GM19099 (cell line): Measurements from ENCODE around the gene POLDIP3.

Experiments used
- POLR2A ChIP-seq: IDR thresholded peaks from 3 replicates; pipeline ENCODE4 v1.6.1; 2011; ENCODE audit warnings: low read depth; ENCODE audit not compliant: insufficient read length; ENCODE audit errors: extremely low read depth

Gene POLDIP3, protein sequence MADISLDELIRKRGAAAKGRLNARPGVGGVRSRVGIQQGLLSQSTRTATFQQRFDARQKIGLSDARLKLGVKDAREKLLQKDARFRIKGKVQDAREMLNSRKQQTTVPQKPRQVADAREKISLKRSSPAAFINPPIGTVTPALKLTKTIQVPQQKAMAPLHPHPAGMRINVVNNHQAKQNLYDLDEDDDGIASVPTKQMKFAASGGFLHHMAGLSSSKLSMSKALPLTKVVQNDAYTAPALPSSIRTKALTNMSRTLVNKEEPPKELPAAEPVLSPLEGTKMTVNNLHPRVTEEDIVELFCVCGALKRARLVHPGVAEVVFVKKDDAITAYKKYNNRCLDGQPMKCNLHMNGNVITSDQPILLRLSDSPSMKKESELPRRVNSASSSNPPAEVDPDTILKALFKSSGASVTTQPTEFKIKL

DNA sequence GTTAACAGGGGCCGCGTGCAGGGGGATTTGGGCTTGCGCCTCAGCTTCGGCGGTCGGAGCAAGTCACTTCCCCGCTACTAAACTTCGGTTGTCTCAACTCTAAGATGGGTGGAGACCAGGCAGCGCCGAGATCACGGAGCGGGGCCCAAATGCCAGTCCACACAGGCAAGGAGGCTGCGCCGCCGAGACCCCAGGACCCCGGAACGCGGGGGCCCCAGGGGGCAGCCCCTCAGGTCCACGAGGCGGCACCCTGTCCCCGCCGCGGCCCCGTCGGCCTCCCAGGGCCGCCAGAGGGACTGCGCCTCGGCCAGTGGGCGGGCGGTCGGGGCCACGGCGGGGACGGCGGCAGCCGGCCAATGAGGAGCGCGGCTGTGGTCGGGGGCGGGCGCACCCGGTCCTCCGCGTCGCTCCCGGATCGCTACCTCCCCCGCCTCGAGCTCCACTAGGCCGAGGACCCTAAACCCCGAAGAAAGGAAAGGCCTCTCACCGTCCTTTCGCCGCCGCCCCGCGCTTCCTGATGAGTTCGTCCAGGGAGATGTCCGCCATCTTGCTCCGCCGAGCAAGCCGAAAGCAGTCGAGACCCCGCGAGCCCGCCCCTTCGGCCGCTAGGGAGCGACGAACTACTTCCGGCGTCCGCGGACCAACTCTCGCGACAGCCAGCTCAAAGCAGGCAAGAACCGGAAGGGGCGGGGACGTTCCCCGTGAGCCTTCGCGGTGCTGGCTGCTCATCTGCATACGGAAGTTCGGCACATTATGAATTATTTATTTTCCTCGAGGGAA lies at the start of gene POLDIP3:
Gene POLDIP3 (minus strand): TSS at position 572 of the 780 bp plus-strand sequence. CDS start 26 bp downstream, at position 546.
- TF ChIP-seq POLR2A = peak; percentile 76

DNA sequence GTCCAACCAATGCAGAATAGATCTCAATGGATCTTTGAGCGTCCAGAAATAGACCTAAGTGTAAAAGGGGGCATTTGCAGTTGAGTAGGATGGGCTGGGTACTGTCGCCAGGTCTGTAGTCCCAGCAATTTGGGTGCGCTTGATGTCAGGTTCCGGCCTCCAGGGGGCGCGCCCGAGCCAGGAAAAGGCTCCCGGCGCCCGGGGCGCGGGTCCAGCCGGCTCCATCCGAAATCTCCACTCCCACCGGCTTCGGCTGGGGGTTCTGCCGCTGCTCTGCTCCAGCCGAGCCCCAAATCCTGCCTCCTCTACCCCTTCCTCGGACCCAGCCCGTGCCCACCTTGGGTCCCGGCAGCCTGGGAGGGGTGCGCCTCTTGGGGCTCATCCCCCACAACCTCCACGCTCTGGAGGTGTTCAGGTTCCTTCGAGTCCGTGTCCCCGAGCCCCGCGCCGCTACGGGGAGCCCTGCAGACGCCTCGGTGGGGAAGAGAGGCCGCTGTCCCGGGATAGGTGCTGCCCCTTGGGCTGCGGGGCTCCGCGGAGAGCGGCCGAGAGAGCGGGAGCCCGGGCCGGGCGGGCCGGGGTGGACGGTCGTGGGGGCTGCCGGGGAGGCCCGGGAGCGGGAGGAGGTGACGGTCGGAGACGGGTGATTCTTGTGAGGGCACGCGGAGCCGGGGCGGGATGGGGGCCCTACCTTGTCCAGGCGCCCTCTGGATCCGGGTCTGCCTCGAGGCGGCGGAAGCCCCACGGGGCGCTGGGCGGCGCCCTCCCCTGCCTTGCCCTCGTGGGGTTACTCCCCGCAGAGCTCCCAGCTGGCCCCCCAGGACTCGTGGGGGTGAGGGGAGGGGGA lies 47.5 kb upstream of the POLDIP3 start:
- peak; percentile 60 for TF ChIP-seq POLR2A

DNA sequence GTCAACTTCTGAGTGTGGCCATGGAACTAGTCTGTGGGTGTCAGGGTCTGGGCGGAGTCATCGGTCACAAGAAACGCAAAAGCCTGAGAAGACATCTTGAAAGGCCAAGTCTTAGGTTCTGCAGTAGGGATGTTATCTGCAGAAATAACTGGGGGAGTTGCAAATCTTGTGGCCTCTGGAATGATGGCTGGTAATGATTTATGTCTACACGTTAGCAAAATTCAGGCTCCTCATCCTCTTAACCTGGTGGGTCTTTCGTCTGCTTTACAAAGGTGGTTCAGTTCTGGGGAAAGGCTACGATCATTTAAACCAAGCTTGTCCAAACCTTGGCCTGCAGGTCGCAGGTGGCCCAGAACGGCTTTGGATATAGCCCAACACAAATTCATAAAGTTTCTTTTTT lies 41.9 kb upstream of the POLDIP3 start:
- no peak for TF ChIP-seq POLR2A

DNA sequence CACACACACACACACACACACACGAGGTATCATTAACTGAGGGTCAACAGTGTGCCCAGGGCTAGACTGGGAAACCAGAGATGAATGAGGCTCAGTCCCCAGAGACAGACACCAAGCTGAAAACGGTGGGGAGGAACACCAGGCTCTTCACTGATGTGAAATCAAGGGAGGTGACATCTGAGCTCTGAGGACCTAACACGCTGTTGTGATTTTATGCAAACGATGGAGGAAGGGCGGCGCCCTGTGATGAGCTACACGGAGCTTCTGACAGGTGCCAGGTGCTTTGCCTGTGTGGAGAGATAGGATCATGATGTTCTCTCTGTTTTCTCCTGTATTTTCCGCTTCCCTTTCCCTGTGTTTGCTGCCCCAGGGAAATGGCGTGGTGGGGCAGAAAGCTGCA lies 41.0 kb upstream of the POLDIP3 start:
- no peak for TF ChIP-seq POLR2A

DNA sequence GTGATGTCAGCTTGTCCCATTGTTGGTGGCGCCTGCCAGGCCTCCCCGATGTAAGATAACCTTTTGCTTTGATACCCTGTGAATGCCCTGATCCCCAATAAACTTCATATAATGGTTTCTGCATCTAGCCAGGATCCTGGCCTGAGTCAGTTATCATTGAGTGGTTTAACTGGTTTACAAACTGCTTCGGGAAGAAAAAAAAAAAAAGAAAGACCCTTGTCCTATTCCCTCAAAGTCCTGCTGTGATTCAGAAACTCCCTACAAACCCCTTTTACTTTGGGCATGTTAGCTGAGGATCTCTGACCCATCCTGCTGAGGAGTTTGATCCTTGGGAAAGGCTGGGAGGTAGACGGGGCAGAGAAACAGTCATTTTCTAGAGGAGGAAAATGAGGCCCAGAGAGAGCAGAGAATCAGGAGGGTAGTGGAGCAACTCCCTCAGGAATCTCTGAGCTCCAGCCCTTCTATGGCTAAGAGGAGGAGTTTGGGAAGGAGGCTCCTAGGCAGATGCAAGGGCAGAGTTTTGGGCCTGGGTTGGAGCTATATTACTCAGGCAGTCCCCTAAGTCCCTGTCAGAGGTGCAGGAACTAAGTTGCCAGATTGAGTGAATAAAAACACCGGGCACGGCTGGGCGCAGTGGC lies 39.9 kb upstream of the POLDIP3 start:
- TF ChIP-seq POLR2A = no peak

DNA sequence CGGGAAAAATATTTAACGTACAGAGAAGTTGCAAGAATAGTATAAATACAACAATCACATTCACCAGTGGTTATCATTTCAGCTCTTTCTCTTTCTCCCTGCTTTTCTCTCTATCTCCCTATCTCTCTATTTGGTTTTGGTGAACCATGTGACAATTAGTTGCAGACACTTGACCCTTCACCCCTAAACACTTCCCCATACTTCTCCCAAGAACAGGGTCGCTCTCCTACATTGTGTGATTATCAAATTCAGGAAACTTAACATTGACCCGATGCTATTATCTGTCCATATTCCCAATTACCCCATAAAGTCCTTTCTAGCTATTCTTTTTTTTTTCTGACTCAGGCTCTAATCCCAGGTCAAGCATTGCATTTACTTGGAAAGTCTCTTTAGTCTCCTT lies 39.3 kb upstream of the POLDIP3 start:
- no peak for TF ChIP-seq POLR2A

DNA sequence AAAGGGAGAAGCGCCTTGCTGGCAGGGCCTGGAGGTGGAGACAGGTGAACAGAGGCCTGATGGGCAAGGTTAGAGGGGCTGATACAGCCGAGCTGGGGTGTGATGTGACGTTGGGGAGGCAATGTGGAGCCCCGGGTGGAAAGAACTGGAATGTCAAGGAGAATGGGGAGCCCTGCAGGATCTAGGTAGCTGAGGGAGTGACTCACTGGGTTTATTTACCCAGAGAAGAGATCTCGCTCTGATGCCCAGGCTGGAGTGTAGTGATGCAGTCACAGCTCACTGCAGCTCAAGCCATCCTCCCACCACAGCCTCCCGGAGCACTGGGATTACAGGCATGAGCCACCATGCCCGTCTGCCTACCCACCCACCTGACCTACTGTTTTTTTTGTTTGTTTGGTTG lies 36.5 kb upstream of the POLDIP3 start:
- no peak for TF ChIP-seq POLR2A

DNA sequence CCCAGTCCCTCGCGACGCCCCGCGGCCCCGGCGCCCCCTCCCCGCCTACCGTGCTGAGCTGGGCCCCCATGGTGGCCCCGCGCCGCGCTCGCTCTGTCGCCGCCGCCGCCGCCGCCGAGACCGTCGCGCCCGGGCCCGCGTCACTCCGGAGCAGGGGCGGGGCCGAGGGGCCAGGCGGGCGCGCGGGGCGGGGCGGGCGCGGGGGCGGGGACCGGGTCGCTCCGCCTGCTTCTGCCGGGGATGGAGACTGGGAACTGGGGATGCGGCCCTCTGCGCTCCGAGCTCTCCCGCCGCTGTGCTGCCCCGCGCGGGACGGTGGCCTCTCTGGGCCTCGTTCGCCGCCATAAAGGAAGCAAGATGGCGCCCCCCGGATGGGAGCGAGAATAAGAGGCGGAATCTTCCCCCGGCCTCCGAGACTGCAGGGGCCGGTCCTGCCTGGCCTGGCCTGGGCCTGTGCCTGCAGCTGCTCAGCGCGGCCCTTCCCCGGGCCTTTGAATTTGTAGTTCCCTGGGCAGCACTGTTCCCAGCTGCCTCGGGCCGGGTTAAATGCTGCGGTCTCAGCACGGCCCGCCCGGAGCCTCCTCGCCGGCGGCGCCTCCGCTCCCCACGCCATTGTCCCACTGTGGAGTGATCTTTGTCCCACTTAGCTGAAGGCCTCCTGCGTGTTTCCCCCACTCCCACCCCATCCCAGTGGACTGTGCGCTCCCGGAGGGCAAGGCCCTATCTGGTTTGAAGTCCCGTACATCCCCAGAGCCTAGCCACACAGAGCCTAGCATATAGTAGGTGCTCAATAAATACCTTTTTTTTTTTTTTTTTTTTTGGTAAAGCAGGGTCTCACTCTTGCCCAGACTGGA lies 34.8 kb upstream of the POLDIP3 start, which contains the start of gene CYB5R3:
Gene CYB5R3 (minus strand): TSS at position 147 of the 854 bp plus-strand sequence. CDS start 77 bp downstream, at position 70.
- peak; percentile 80 for TF ChIP-seq POLR2A

DNA sequence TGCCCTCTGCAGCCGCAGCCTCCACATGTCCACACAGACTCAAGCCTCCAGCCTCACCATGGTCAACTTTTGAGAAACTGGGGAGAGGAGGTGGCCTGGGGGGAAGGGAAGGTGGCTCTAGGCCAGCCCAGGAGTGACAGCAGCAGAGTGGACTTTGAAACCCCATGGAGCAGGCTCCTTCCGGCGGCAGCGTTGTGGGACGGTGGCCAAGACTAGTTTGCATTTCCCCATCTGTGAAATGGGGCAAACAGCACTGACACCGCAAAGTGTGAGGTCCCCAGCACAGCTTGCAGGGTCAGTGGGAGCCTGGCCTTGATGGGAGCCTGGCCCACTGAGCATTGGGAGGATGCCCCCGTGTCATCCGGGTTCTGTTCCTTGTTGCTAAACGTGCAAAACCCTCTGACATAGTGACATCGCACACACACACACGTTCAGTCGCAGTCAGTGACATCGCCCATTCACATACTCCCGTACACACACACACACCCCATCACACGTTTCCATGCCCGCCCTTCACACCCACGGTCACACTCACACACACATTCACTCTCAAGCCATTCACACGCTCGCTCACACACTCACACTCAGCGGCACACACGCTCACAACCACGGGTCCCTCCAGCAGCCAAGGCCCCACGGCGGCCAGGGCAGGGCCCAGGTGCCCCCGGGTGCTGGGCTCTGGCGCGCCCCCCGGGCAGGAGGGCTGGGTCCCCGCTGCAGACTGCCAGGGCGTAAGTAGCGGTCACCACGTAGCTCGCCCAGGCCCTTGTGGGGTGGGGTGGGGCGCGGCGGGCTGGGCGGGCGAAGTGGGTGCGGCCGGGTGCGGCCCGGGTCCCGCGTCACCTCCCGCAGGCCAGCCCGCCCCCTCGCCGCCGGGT lies 33.9 kb upstream of the POLDIP3 start:
- TF ChIP-seq POLR2A = no peak

DNA sequence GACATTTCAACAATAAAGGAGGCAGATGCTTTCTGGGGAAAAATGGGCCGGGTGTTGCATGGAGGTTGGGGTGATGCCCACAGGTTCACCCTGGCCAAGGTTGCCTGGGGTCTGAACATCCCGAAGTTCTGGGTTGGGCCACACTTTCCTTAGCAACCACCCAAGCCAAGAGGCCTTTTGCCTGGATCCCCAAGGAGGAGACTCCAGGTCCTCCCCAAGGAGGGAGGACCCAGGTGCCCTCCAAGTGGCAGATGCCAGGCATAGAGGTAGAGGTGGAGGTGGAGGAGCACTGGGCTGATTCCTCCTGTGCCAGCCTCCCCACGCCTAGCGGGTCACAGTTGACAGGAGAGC lies 33.3 kb upstream of the POLDIP3 start:
- TF ChIP-seq POLR2A = no peak

DNA sequence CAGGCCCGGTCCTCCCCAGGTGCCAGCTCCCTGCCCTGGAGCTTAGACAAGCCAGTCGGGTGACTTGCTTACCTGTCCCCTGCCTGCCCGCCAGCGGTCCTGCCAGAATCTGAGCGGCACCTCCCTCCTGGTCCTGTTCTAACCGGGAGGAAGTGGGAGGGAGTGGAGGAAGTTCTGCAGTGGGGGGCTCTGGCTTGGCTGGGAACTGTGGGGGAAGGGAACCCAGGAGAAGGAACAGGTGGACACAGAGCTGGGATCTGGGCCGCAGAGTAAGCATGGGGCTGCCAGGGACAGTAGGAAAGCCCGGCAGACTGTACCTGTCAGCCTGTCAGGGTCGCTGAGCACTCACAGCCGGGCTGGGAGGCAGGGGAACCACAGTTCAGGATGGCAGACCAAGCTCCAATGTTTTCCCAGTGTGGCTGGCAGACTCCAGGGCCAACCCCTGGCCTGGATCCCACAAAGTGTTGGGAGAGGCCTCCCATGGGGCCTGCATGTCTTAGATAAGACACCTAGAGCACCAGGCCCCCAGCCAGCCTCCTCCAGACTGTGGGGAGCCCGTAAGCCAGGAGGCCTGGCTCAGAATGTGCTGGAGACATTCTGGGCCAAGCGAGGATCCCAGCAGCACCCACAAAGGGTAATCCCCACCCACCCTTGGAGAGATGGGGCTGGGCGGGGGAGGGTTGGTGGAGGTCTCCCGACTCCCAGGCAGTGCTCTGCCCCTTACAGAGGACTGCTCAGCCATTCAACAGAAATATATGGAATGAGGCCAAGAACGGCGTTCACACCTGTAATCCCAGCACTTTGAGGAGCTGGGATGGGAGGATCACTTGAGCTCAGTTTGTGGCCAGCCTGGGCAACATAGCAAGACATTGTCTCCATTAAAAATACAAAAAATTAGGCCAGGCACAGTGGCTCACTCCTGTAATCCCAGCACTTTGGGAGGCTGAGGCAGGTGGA lies 32.2 kb upstream of the POLDIP3 start:
- TF ChIP-seq POLR2A = no peak
